Ovary (tissue), 3 donors: ENCODE data around the gene VBP1.

Source experiments
- POLR2A ChIP-seq: fragments of 450-650 bp; IDR thresholded peaks from one replicate; pipeline ENCODE4 v1.6.1; 2017; ENCODE audit warnings: antibody characterized with exemption, mild to moderate bottlenecking, moderate library complexity
- TF ChIP-seq, protein P1 (sequence below), 3 donors: fragments of 450-650 bp in 2 of 3; fragments of 200-600 bp in 1 of 3; IDR thresholded peaks; one replicate each; pipeline versions ENCODE4 v1.5.1 to v1.8.0; 2016 to 2022; ENCODE audit warnings: antibody characterized with exemption in 3 of 3, mild to moderate bottlenecking in 1 of 3
- donor health status: DM: no; HTN: no; CAD: no.

DNA sequence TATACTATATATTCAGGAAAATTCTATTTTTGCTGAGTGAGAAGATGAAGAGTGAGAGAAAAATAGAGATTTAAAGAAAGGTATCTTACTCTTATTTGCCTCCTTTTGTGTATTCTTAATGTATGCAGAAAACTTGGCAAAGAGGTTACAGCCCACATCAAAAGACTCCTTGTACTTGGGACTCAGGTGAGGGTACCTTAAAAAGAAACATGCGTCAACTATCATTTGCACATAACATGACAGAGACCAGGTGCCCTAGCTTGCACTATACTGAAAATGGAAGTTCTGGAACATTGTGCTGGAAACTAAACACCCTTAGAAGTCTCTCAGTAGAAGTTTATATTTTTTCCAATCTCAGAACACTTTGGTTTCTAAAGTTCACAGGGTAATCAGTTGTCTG, 63.6 kb downstream of the VBP1 start:
- TF ChIP-seq, protein P1, sequence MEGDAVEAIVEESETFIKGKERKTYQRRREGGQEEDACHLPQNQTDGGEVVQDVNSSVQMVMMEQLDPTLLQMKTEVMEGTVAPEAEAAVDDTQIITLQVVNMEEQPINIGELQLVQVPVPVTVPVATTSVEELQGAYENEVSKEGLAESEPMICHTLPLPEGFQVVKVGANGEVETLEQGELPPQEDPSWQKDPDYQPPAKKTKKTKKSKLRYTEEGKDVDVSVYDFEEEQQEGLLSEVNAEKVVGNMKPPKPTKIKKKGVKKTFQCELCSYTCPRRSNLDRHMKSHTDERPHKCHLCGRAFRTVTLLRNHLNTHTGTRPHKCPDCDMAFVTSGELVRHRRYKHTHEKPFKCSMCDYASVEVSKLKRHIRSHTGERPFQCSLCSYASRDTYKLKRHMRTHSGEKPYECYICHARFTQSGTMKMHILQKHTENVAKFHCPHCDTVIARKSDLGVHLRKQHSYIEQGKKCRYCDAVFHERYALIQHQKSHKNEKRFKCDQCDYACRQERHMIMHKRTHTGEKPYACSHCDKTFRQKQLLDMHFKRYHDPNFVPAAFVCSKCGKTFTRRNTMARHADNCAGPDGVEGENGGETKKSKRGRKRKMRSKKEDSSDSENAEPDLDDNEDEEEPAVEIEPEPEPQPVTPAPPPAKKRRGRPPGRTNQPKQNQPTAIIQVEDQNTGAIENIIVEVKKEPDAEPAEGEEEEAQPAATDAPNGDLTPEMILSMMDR (IDR thresholded peaks at IDR 0.05) = no peak
- no peak for TF ChIP-seq POLR2A
